IPS DF 4.7 (cell line): Measurements from ENCODE around the gene SHC3.

Source experiments
- DNase-seq: peaks from one replicate; pipeline ENCODE4 v3.0.0-alpha.2; 2013; ENCODE audit warnings: low spot score; ENCODE audit errors: extremely low read depth

SHC3 gene

GRCh38 chr9:88988796-88989641 lies 189.6 kb downstream of the SHC3 start:
- no peak for DNase-seq

GRCh38 chr9:88987661-88988060 lies 191.0 kb downstream of the SHC3 start:
- no peak for DNase-seq

GRCh38 chr9:88986776-88987175 lies 191.8 kb downstream of the SHC3 start:
- DNase-seq, result no peak

GRCh38 chr9:88985616-88986015 lies 193.0 kb downstream of the SHC3 start:
- DNase-seq, result no peak

- DNase-seq, result no peak
Observed at GRCh38 chr9:88984543-88984883, 194.1 kb downstream of the SHC3 start.

- DNase-seq, result no peak
Observed at GRCh38 chr9:88983865-88984542, 194.6 kb downstream of the SHC3 start.

GRCh38 chr9:88980740-88981203 lies 197.8 kb downstream of the SHC3 start:
- no peak for DNase-seq

- no peak for DNase-seq
Observed at GRCh38 chr9:88979791-88980190, 198.8 kb downstream of the SHC3 start.

- DNase-seq, result no peak
Observed at GRCh38 chr9:88979021-88979420, 199.6 kb downstream of the SHC3 start.

GRCh38 chr9:88978034-88978433 lies 200.6 kb downstream of the SHC3 start:
- no peak for DNase-seq

GRCh38 chr9:88976890-88977257 lies 201.7 kb downstream of the SHC3 start:
- no peak for DNase-seq

GRCh38 chr9:88975966-88976889 lies 202.4 kb downstream of the SHC3 start:
- no peak for DNase-seq

GRCh38 chr9:88974641-88975040 lies 204.0 kb downstream of the SHC3 start:
- DNase-seq, result no peak

GRCh38 chr9:88973281-88974045 lies 205.2 kb downstream of the SHC3 start:
- DNase-seq, result no peak

- no peak for DNase-seq
Observed at GRCh38 chr9:88972401-88972800, 206.2 kb downstream of the SHC3 start.

GRCh38 chr9:88971131-88971960 lies 207.3 kb downstream of the SHC3 start:
- no peak for DNase-seq

GRCh38 chr9:88969646-88970373 lies 208.8 kb downstream of the SHC3 start:
- DNase-seq, result no peak

- no peak for DNase-seq
Observed at GRCh38 chr9:88968799-88969198, 209.8 kb downstream of the SHC3 start.

- DNase-seq, result no peak
Observed at GRCh38 chr9:88966894-88967676, 211.5 kb downstream of the SHC3 start.
